ENCODE data around the gene IVD. TPM values are rescaled to one million over a fixed set of nuclear protein-coding genes. Genes with fewer than 3 reads are reported as not detected.

IVD gene
- total RNA-seq, 2 experiments from 2014 or later, result 77.7 to 79.9 TPM

- H3K27me3 Mint-ChIP-seq (ENCODE audit: low read depth), result no peaks in the 10 kb centered on the region
- no peak for ATAC-seq
- H3K4me1 Mint-ChIP-seq (ENCODE audit: low read depth), result peaks cover 12% of the 10 kb centered on the region
- no peaks in the 10 kb centered on the region for H3K9me3 Mint-ChIP-seq (ENCODE audit: insufficient read depth)
- H3K27ac Mint-ChIP-seq, result no peak overlapping the region
- no peak overlapping the region for H3K4me3 Mint-ChIP-seq
- ChIA-PET CTCF (interaction anchor here (1.3 kb wide), 1 partner anchor 120 kb away, joined by 3 read pairs; no protein-coding TSS in a partner anchor), POLR2A (interaction anchor here (1.4 kb wide), 1 partner anchor 12 kb away, joined by 3 read pairs; no protein-coding TSS in a partner anchor)
- peaks cover 34% of the 10 kb centered on the region for H3K36me3 Mint-ChIP-seq (ENCODE audit: low read depth)
- no peak for DNase-seq
Observed at GRCh38 chr15:40463886-40464545, 58.4 kb downstream of the IVD start.

DNA sequence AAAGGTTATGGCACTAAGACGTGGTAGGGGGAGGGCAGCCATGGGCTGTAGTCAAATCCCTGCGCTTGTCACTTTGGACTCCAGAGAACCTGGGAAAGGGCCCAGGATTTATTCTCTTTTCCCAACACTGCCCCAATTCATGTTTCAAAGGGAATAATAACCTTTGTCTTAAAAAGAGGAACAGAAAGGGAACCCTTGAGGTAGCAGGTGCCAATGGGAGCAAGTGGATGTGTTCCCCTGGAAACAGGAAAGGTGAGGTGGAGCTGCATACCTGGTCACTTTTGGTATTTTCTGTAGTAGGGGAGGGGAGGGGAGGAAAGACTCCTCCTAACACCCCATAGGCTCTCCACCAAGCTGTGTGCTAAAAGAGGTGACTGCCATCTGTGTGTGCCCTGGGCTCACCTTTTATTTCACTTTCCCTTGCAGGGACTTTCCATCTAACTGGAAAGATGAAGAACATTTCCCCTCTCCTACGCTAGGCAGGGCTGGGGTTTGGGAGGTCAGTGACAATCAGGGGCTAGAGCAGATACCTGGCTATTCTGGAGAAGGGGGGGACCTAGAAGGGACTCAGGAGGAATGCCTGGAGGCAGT is 59.1 kb downstream of the IVD start:
- ChIA-PET POLR2A (no interaction called here), CTCF (interaction anchor here (1.3 kb wide), 1 partner anchor 120 kb away, joined by 3 read pairs; no protein-coding TSS in a partner anchor)
- Mint-ChIP-seq H3K9me3 (ENCODE audit: insufficient read depth) (no peaks in the 10 kb centered on the region), H3K4me3 (no peak overlapping the region), H3K36me3 (ENCODE audit: low read depth) (peaks cover 31% of the 10 kb centered on the region), H3K27me3 (ENCODE audit: low read depth) (no peaks in the 10 kb centered on the region), H3K4me1 (ENCODE audit: low read depth) (peaks cover 12% of the 10 kb centered on the region), H3K27ac (no peak overlapping the region)
- ATAC-seq, result no peak
- no peak for DNase-seq

- H3K36me3 Mint-ChIP-seq (ENCODE audit: low read depth), result peaks cover 31% of the 10 kb centered on the region
- H3K27me3 Mint-ChIP-seq (ENCODE audit: low read depth), result no peaks in the 10 kb centered on the region
- H3K9me3 Mint-ChIP-seq (ENCODE audit: insufficient read depth), result no peaks in the 10 kb centered on the region
- POLR2A ChIA-PET, result no interaction called here
- H3K4me3 Mint-ChIP-seq, result no peak overlapping the region
- CTCF ChIA-PET, result interaction anchor here (0.8 to 1.0 kb wide), 2 partner anchors 25 to 41 kb away, joined by 3 read pairs; partner anchors contain the start of gene BAHD1
- DNase-seq, result no peak
- no peak for ATAC-seq
- peaks cover 13% of the 10 kb centered on the region for H3K4me1 Mint-ChIP-seq (ENCODE audit: low read depth)
- no peak overlapping the region for H3K27ac Mint-ChIP-seq
Observed at GRCh38 chr15:40465939-40466338, 60.3 kb downstream of the IVD start.

DNA sequence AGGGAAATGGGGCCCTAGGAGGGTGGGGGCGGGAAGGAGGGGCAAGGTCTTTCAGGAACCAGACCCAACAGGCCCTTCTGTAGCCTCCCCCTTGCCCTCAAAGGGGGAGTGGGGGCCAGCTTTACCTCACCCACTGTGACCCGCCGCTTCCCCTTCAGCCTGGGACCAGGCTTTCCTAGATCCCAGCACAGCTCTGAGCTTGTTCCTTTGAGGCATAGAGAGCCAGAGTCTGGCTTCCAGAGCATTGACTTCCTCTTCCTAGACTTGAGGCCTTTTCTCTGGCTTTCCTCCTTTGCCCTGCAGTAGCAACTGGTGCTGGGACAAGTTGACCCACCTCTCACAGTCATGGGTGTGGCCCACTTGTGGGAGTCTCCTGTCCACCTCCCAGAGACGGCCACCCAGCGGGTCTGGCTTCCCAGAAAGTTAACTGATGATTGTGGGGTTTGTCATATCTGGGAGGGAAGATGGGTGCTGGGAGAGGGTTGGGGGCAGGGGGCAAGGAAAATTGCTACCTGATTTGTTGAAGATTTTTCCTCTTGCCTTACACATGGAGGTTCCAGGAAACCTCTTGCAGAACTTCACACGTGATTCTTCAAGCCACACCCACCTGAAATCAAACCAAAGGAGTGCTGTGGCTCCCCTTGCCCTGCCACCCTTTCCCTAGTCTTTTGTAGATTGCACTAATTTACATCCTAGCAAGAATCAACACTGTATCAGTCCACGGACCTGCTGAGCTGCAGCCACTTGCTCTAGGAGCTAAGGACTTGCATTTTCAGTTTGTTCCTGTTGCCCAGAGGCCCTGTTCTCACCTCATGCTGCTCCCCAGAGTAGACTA is 61.0 kb downstream of the IVD start:
- Mint-ChIP-seq H3K27me3 (ENCODE audit: low read depth) (no peaks in the 10 kb centered on the region), H3K36me3 (ENCODE audit: low read depth) (peaks cover 31% of the 10 kb centered on the region), H3K9me3 (ENCODE audit: insufficient read depth) (no peaks in the 10 kb centered on the region), H3K4me3 (no peak overlapping the region), H3K4me1 (ENCODE audit: low read depth) (peaks cover 15% of the 10 kb centered on the region), H3K27ac (peak overlapping the region; percentile 45)
- no peak for ATAC-seq
- no peak for DNase-seq
- POLR2A ChIA-PET, result no interaction called here
- CTCF ChIA-PET, result interaction anchor here (0.8 to 1.0 kb wide), 2 partner anchors 26 to 40 kb away, joined by 3 read pairs; partner anchors contain the start of gene BAHD1

DNA sequence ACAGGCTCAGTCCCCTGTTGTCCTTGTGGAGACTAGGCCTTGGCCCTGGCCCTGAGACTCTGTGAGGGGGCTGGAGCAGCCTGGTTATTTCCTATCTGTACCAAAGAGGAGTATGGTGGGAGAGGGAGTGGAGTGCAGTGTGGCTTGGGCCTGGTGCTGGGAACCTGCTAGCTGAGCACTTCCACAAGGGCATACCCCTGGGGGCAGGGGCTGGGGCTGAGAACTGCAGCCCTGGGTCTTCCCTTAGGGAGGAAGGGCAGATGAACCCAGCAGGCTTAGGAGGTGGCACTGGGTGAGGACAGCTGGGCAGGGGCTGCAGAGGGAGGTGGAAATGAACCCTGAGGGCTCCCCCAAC is 61.6 kb downstream of the IVD start:
- POLR2A ChIA-PET, result interaction anchor here (0.6 kb wide), 1 partner anchor 22 kb away, joined by 3 read pairs; no protein-coding TSS in a partner anchor
- DNase-seq (no peak), ATAC-seq (no peak)
- H3K27me3 Mint-ChIP-seq (ENCODE audit: low read depth), result no peaks in the 10 kb centered on the region
- H3K4me3 Mint-ChIP-seq, result no peak overlapping the region
- no peaks in the 10 kb centered on the region for H3K9me3 Mint-ChIP-seq (ENCODE audit: insufficient read depth)
- CTCF ChIA-PET, result no interaction called here
- peaks cover 21% of the 10 kb centered on the region for H3K4me1 Mint-ChIP-seq (ENCODE audit: low read depth)
- H3K27ac Mint-ChIP-seq, result peak overlapping the region; percentile 66
- peaks cover 31% of the 10 kb centered on the region for H3K36me3 Mint-ChIP-seq (ENCODE audit: low read depth)

GRCh38 chr15:40468898-40469331 is 63.3 kb downstream of the IVD start:
- DNase-seq (no peak), ATAC-seq (no peak)
- Mint-ChIP-seq H3K36me3 (ENCODE audit: low read depth) (peaks cover 27% of the 10 kb centered on the region), H3K9me3 (ENCODE audit: insufficient read depth) (no peaks in the 10 kb centered on the region), H3K4me3 (no peak overlapping the region), H3K4me1 (ENCODE audit: low read depth) (peaks cover 31% of the 10 kb centered on the region), H3K27me3 (ENCODE audit: low read depth) (no peaks in the 10 kb centered on the region), H3K27ac (no peak overlapping the region)
- CTCF ChIA-PET, result interaction anchor here (1.3 to 2.3 kb wide), 4 partner anchors 12 to 51 kb away, joined by 4 to 9 read pairs (median 8); partner anchors contain the start of gene BAHD1
- POLR2A ChIA-PET, result interaction anchor here (0.7 to 1.0 kb wide), 2 partner anchors 18 to 477 kb away, joined by 3 read pairs; no protein-coding TSS in a partner anchor

DNA sequence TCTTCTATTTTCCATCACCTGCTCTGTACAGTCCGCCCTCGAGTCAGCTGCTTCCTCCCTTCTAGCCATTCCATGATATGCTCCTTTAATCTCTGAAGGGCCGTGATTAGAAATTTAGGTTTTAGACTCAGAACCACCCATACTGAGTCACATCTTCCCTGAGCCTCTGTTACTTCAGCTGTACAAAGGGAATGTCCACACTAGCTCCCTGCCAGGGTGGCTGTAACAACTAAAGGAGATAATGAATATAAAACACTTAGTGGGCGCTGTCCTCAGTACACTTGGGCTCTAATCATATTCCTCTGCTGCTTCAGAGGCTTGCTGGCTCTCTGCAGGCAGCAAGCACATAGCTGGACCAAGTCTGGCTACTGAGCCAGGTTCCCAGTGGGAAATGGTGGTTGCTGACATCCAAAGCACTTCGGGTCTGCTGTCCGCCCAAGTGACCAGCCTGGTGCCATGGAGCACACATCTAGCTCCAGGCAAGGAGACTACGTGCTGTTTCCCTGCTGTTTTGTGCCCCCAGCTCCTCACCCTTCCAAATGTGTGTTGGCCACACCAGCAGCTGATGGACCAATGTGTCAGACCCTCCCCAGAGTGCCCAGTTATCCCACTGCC is 64.3 kb downstream of the IVD start:
- H3K27me3 Mint-ChIP-seq (ENCODE audit: low read depth), result no peaks in the 10 kb centered on the region
- H3K27ac Mint-ChIP-seq, result peak overlapping the region; percentile 18
- no peaks in the 10 kb centered on the region for H3K9me3 Mint-ChIP-seq (ENCODE audit: insufficient read depth)
- H3K4me1 Mint-ChIP-seq (ENCODE audit: low read depth), result peaks cover 31% of the 10 kb centered on the region
- CTCF ChIA-PET, result interaction anchor here (0.9 to 2.3 kb wide), 6 partner anchors 13 to 125 kb away, joined by 3 to 9 read pairs (median 6); partner anchors contain the start of genes BAHD1 and RPUSD2
- peak overlapping the region; percentile 34 for H3K4me3 Mint-ChIP-seq
- ATAC-seq (no peak), DNase-seq (no peak)
- POLR2A ChIA-PET, result interaction anchor here (0.6 to 1.3 kb wide), 6 partner anchors 9 to 161 kb away, joined by 3 read pairs; no protein-coding TSS in a partner anchor
- peaks cover 27% of the 10 kb centered on the region for H3K36me3 Mint-ChIP-seq (ENCODE audit: low read depth)

- Mint-ChIP-seq H3K27me3 (ENCODE audit: low read depth) (no peaks in the 10 kb centered on the region), H3K27ac (peak within 1 kb of the TSS; percentile 89), H3K36me3 (ENCODE audit: low read depth) (peaks cover 22% of the 10 kb centered on the region), H3K4me3 (peak within 1 kb of the TSS; percentile 88), H3K4me1 (ENCODE audit: low read depth) (peaks cover 31% of the 10 kb centered on the region), H3K9me3 (ENCODE audit: insufficient read depth) (no peaks in the 10 kb centered on the region)
- peak; percentile 59 for DNase-seq
- peak; percentile 87 for ATAC-seq
- ChIA-PET POLR2A (interaction anchor here (0.6 to 1.3 kb wide), 4 partner anchors 8 to 161 kb away, joined by 3 read pairs; no protein-coding TSS in a partner anchor), CTCF (interaction anchor here (1.0 to 2.2 kb wide), 3 partner anchors 13 to 126 kb away, joined by 4 to 9 read pairs (median 9); partner anchors contain the start of gene BAHD1)
Observed at GRCh38 chr15:40470423-40471104, 65.0 kb downstream of the IVD start, which contains the start of gene CHST14. TSS of gene CHST14 (plus strand) at chr15:40470984. CDS start at chr15:40471214, 230 bp downstream.

Measured in activated CD8-positive, alpha-beta T cell treated with anti-CD3 and anti-CD28 coated beads, Interleukin-2, amount 10 ng/mL, durations not matched to agents 7 days and 5 days (primary cell).